HG03378 (cell line): ENCODE measurements around the gene FBXW5.

Source experiments
- ATAC-seq: cut with Tn5 transposase; IDR thresholded peaks from one replicate; pipeline ENCODE4 v1.9.1; 2021; ENCODE audit warnings: mild to moderate bottlenecking, moderate library complexity; ENCODE audit not compliant: unreplicated experiment

Gene FBXW5

GRCh38 chr9:136913701-136914438, 30.7 kb downstream of the FBXW5 start:
- no peak for ATAC-seq

GRCh38 chr9:136910901-136911245, 33.7 kb downstream of the FBXW5 start:
- no peak for ATAC-seq

GRCh38 chr9:136910197-136910900, 34.2 kb downstream of the FBXW5 start:
- ATAC-seq, result no peak

- no peak for ATAC-seq
Observed at GRCh38 chr9:136907011-136907914, 37.3 kb downstream of the FBXW5 start.

- no peak for ATAC-seq
Observed at GRCh38 chr9:136906266-136906665, 38.3 kb downstream of the FBXW5 start.

- ATAC-seq, result no peak
Observed at GRCh38 chr9:136903041-136903554, 41.4 kb downstream of the FBXW5 start.

GRCh38 chr9:136902259-136902821, 42.2 kb downstream of the FBXW5 start:
- ATAC-seq, result peak; percentile 54

GRCh38 chr9:136901516-136902258, 42.9 kb downstream of the FBXW5 start:
- peak; percentile 57 for ATAC-seq

GRCh38 chr9:136900988-136901515, 43.5 kb downstream of the FBXW5 start:
- no peak for ATAC-seq

- no peak for ATAC-seq
Observed at GRCh38 chr9:136900556-136900955, 44.0 kb downstream of the FBXW5 start.

GRCh38 chr9:136899196-136899595, 45.3 kb downstream of the FBXW5 start:
- no peak for ATAC-seq

- ATAC-seq, result no peak
Observed at GRCh38 chr9:136898483-136899100, 45.9 kb downstream of the FBXW5 start.

- ATAC-seq, result no peak
Observed at GRCh38 chr9:136896027-136896426, 48.5 kb downstream of the FBXW5 start.

- ATAC-seq, result no peak
Observed at GRCh38 chr9:136890661-136891060, 53.9 kb downstream of the FBXW5 start.
